CD4-positive, alpha-beta T cell treated with Interleukin-1 beta for 1 hour (primary cell): ENCODE results near the gene PLCB4.

Experiments
- DNase-seq, 2 donors: peaks; one replicate each; pipeline ENCODE4 v3.0.0-alpha.2; 2020 to 2022

The PLCB4 gene

DNA sequence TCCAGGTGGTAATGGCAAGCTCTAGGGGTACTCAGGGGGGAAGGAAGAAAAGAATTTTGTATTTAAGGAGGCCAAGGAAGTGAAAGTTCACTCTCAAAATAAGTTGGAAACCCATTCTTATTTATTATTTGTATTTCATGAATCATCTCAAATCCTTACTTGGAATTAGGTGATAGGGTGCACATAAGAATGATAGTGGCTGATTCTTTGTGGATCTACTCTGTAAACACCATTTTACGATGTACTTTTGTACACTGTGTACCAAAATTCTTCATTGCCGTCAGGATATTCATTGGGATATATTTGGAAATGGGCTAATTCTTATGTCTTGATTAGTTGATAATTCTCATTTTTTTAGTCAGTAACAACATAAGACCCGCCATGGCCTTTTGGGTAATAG lies 266.0 kb downstream of the PLCB4 start:
- no peak for DNase-seq

DNA sequence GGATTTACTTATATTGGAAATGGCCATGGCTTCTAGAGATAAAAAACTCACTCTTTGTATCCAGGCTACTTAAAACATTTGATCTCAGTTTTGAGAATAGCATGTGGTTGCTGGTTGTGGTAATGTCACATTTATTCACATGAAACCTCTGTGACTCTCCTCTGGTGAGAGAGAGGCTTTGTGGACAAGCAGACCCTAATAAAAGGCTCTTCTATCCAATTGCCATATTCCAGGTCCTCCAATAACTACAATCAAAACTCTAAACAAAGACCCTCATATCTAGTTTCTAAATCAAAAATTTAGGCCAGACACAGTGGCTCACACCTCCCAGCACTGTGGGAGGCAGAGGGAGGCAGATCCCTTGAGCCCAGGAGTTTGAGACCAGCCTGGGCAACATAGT lies 269.2 kb downstream of the PLCB4 start:
- no peak for DNase-seq

DNA sequence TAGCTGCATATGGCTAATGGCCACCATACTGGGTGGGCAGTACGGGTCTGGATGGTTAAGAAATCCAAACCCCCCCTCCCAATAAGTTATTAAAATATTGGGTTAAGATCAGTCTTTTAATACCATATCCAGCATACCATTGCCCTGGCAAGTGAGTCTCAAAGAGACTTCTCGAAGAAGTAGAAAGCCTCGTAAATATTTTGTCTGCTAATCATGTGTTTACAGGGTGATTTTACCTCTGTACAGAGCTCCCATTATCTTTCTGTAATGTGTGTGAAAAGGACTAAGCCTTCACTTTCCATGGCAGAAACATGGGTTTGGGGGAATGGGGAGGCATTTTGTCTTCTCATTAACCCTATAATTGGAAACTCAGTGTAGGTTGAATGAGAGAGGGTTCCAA lies 270.8 kb downstream of the PLCB4 start:
- no peak for DNase-seq

DNA sequence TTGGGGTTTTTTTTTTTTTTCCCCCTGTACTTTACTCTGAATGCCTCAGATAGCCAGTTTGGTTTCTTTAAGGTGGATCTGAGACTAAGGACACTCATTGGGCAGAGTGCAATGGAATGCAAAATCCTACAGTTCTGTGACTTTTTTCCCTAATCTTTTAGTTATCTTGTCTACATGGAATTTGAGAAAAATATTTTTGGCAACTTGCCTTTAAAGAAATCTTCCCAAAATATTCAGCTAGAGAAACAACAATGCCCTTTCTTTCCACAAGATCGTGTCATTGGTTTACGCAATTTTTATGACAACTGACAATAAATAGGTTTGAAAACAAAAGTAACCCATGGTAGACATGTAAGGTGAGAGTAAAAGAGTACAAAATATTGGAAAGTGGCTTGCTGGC lies 273.8 kb downstream of the PLCB4 start:
- no peak for DNase-seq

DNA sequence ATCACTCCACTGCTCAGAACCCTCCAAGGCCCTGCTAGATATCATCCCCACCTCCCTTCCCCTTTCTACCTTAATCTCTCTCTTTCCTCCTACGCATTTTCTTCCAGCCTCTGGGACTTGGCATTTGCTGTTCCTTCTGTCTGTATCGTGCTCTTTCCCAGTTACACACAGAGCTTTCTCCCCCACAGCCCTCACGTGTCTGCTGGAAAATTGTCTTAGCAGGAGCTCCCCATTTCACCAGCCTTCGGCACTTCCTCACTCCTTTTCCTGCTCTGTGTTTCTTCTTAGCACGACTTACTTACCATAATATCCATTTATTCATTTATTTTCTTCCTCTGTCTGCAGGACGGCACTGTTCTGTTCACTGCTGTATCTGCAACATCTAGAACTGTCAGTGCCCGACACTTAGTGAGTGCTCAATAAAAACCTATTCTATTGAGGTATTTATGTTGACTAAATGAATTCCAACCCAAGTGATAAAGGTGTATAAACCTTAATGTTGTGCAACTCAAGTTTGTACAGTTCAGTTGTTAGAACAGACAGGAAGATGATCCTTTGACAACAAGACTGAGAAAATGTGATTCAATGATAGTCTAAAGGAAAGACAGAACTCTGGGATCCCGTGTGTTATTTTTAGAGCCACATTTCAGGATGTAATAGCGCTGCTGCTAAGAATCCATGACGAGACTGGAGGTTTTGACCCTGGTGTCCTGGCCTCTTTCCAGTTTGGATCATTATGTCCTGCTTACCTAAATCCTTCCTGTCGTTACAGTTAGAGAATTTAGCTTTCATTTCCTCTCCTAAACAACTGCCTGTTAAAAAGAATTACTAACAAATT lies 275.4 kb downstream of the PLCB4 start:
- no peak for DNase-seq

GRCh38 chr20:9348316-9348715 lies 279.4 kb downstream of the PLCB4 start:
- DNase-seq, result no peak

GRCh38 chr20:9348747-9349146 lies 279.9 kb downstream of the PLCB4 start:
- DNase-seq, result no peak

DNA sequence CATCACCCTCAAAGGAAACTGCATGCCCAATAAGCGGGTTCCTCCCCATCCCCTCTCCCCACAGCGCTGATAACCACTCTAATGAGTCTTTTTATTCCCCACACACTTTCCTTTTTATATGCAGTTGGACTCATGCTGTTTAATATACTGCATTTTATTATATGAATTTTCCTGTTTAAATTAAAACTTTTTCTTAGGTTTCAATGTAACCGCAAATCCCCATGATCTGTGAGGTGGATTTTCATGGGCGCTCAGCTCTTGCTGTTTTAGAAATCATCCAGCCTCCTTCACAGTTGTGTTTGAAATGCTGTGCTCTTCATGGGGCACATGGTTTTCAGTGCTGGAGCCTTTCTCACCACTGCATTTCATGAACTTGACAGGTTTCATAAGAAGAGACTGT lies 280.4 kb downstream of the PLCB4 start:
- DNase-seq, result no peak

GRCh38 chr20:9352739-9353138 lies 283.9 kb downstream of the PLCB4 start:
- DNase-seq, result no peak

DNA sequence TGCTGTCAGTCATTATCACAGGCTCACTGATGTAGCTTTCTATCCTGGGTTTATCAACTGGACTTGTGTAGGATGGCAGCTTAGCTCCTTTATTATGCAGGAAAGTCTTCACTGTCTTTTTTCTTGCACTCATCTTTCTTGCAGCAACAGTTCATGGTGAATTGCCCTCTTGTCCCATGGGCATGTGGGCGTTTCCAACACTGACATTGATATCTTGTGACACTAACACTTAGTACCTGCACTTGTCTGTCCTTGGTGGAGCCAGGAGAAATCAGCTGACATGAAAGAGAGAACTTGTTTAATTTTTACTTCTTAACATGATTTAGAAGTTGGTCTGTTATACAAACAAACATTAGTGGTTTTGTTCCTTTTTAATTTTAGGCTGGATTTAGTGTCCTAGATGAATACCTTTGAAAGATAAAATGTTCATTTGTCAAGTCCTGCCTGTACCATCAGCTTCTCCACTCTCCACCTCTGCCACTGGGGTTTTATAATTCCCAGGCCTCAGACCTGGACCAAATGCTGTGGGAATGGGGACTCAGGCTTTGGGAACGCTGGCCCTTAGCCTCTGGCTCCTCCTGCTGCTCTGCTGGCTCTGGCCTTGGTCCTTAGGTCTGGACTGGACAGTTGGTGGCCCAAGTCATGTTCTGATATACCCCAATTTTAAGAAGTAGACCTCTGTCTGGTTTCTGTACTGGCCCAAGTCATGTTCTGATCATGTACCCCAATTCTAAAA lies 284.5 kb downstream of the PLCB4 start:
- DNase-seq, result no peak

- DNase-seq, result no peak
Measured at GRCh38 chr20:9353916-9354276, 285.0 kb downstream of the PLCB4 start.

GRCh38 chr20:9354579-9354978 lies 285.7 kb downstream of the PLCB4 start:
- DNase-seq, result no peak

DNA sequence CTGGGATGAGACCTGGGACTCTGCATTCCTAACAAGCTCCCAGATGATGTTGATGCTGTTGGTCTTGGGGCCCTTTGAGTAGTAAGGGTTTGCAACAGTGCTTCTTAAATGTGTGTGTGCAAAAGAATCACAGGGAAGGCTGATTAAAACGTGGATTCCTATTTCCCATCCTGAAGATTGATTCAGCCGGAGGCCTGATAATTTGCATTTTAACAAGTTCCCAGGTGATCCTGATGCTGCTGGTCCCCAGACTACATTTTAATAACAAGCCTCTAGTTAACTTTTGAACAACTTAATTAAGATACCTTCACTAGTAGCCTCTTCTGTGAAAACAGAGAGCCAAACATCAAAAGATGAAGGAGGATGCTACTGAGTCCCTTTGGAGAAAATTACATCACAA lies 289.1 kb downstream of the PLCB4 start:
- no peak for DNase-seq

GRCh38 chr20:9359561-9360308 lies 290.8 kb downstream of the PLCB4 start:
- no peak for DNase-seq

DNA sequence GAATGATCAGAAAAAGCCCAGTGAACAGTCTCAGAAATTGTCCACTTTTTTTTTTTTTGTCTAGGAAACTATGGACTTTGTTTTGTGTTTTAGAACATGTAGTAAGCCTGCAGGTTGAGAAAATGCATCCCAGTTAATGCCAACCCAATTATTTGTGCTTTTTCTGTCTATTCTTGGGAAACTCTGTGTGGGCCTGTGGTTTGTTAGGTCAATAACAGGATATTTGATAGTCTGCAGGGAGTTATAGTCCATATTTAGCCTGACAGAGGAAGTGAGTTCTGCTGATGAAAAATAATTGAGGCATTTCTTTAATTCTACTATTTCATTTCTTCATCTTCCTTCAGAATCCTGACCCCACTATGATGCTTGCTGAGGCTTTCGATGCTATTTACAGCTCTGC lies 291.5 kb downstream of the PLCB4 start:
- no peak for DNase-seq

- no peak for DNase-seq
Measured at GRCh38 chr20:9363673-9364072, 294.8 kb downstream of the PLCB4 start.

DNA sequence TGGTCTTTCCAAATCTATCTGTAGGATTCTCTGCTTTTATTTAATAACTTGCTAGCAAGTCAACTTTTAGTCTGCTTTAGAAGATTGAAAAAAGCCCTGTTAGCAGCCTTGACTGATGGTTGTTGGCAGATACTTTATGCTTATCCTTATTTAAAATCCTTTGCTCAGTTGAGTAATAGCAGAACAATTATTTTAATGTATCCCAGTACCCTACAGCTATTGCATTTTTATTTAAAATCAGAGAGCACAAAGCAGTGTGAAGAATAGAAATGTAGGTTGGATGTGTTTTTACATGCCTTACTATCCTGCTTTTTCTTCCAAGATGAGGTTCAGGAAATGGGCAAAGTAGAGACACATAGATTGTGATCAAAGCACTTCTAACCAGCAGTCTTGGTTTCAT lies 298.4 kb downstream of the PLCB4 start:
- DNase-seq, result no peak

DNA sequence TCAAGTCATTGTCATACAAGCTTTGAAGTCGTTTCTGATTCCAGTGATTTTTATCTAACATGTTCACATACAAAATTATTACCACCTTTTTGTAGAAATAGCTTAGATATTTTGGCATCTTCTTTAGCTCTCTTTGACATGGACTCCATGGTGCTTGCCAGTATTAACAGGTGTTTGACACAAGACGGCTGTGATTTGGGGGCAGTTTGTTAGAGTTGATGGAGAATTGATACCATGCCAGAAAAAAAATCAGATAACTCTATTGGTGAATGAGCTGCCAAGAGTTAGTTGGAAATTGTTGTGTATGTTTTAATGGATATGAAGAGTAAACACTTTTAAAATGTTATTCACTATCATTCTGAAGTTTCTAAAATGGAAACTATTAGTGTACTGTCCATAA lies 298.9 kb downstream of the PLCB4 start:
- no peak for DNase-seq

DNA sequence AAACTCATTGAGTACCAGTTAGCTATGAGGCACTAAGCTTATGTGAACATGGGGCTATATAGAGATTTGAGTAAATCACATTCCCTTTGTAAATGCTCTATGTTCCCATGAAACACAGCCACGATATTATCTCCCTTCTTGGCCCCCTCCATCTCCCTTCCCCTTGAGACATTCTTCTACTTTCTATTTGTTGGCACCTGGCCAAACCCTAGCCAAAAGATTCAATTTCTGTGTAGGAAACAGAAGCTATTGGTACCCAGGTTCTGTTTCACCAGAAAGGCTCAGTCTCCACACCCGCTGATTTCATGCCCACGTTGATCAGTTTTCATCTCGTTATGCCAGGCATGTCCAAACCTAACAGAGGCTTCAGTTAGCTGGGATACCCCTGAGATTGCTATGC lies 300.0 kb downstream of the PLCB4 start:
- DNase-seq, result no peak

DNA sequence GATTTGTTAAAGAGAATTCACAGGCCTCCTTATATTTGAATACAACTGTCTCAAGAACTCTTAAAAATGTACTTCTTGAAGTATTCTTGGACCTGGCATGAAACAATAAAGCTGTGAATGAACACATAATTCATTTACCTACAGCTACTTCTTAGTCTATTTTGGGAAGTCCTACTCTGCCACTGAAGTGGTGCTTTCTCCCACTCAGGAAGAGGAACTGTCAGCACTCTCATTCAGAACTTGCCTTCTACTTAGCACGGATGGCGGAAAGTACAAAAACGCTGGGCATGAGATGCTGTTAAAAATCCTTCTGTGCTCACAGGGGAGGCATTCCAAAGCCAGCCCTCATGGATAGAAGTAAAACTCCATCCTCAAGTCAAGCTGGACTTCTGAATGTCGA lies 300.7 kb downstream of the PLCB4 start:
- DNase-seq, result no peak

- DNase-seq, result no peak
Measured at GRCh38 chr20:9374072-9374471, 305.2 kb downstream of the PLCB4 start.

- no peak for DNase-seq
Measured at GRCh38 chr20:9374480-9374879, 305.6 kb downstream of the PLCB4 start.

- no peak for DNase-seq
Measured at GRCh38 chr20:9375221-9375681, 306.4 kb downstream of the PLCB4 start.

- DNase-seq, result no peak
Measured at GRCh38 chr20:9377007-9377406, 308.1 kb downstream of the PLCB4 start.
